DOHH2 (cell line): Measurements from ENCODE around the gene MSMB.
"Not testable (repeated sequence)": the region's sequence is repeated elsewhere in the genome, so short reads cannot be mapped to it uniquely, and the experiment has no call there.

Experiments
- H3F3A ChIP-seq: fragments of 200-600 bp; sonication (generic), shearing (Covaris generic); 2 replicates; pipeline ENCODE4 v1.6.0; 2016; ENCODE audit warnings: antibody characterized with exemption, mild to moderate bottlenecking; ENCODE audit not compliant: control insufficient read depth, insufficient read depth
- H3K27ac ChIP-seq: fragments of 200-600 bp; sonication (generic); 2 replicates; pipeline ENCODE4 v1.5.1; 2014; ENCODE audit warnings: low read depth, mild to moderate bottlenecking, low read length, moderate library complexity
- H3K27me3 ChIP-seq: fragments of 200-600 bp; sonication (generic); 2 replicates; pipeline ENCODE4 v1.6.1; 2014; ENCODE audit warnings: mild to moderate bottlenecking, low read length, mixed read lengths; ENCODE audit not compliant: control insufficient read depth
- H3K36me3 ChIP-seq: fragments of 200-600 bp; sonication (generic); 2 replicates; pipeline ENCODE4 v1.6.1; 2014; ENCODE audit warnings: mild to moderate bottlenecking, low read length, moderate library complexity, mixed read lengths; ENCODE audit not compliant: control insufficient read depth
- H3K4me1 ChIP-seq: fragments of 200-600 bp; sonication (generic); 2 replicates; pipeline ENCODE4 v1.6.1; 2014; ENCODE audit warnings: mild to moderate bottlenecking, low read length, mixed read lengths; ENCODE audit not compliant: control insufficient read depth
- H3K4me2 ChIP-seq: fragments of 200-600 bp; sonication (generic); 2 replicates; pipeline ENCODE4 v1.6.0; 2014; ENCODE audit warnings: mild to moderate bottlenecking, low read length, moderate library complexity
- H3K4me3 ChIP-seq: fragments of 200-600 bp; sonication (generic); 2 replicates; pipeline ENCODE4 v1.5.1; 2014; ENCODE audit warnings: mild to moderate bottlenecking, low read length, mixed read lengths
- H3K79me2 ChIP-seq: fragments of 200-600 bp; sonication (generic); 2 replicates; pipeline ENCODE4 v1.6.1; 2014; ENCODE audit warnings: mild to moderate bottlenecking, low read length, mixed read lengths; ENCODE audit not compliant: control insufficient read depth
- H3K9me2 ChIP-seq: fragments of 200-600 bp; sonication (generic); replicated peaks from 2 replicates; pipeline ENCODE4 v1.6.1; 2014; ENCODE audit warnings: mild to moderate bottlenecking, low read length, mixed read lengths; ENCODE audit not compliant: control insufficient read depth
- H3K9me3 ChIP-seq: fragments of 200-600 bp; sonication (generic); 2 replicates; pipeline ENCODE4 v1.6.1; 2014; ENCODE audit warnings: antibody characterized with exemption, low read length, mixed read lengths; ENCODE audit not compliant: control insufficient read depth, insufficient read depth
- H4K20me1 ChIP-seq: fragments of 200-600 bp; sonication (generic); 2 replicates; pipeline ENCODE4 v1.6.0; 2014; ENCODE audit warnings: low read depth, mild to moderate bottlenecking, antibody characterized with exemption, low read length, moderate library complexity; ENCODE audit not compliant: control insufficient read depth, insufficient read depth
- CTCF ChIP-seq: fragments of 200-600 bp; sonication (generic); IDR thresholded peaks from one replicate; pipeline ENCODE4 v1.5.1; 2014; ENCODE audit warnings: antibody characterized with exemption, mild to moderate bottlenecking, low read depth, low read length; ENCODE audit not compliant: poor library complexity, severe bottlenecking
- EZH2phosphoT487 ChIP-seq: fragments of 200-600 bp; sonication (generic); IDR thresholded peaks from 2 replicates; pipeline ENCODE4 v1.6.1; 2017; ENCODE audit warnings: borderline replicate concordance, mild to moderate bottlenecking, antibody characterized with exemption, low read length, moderate library complexity, mixed read lengths

MSMB gene

GRCh38 chr10:46050941-46051623, 5.0 kb upstream of the MSMB start:
- Histone ChIP-seq H3K4me1 (no peaks in the 10 kb centered on the region), H3K27me3 (peaks cover 11% of the 10 kb centered on the region; the same call in 1 of the 2 replicates), H4K20me1 (no peaks in the 10 kb centered on the region), H3K36me3 (no peaks in the 10 kb centered on the region), H3K79me2 (no peaks in the 10 kb centered on the region), H3K9me3 (no peaks in the 10 kb centered on the region), H3K4me3 (no peak overlapping the region), H3K27ac (no peak overlapping the region), H3K4me2 (no peak overlapping the region), H3F3A (no peaks in the 10 kb centered on the region), H3K9me2 (no peaks in the 10 kb centered on the region)
- TF ChIP-seq CTCF, result no peak
- TF ChIP-seq EZH2phosphoT487, result no peak

GRCh38 chr10:46049497-46049831, 3.4 kb upstream of the MSMB start:
- not testable (repeated sequence) for H3K4me1 ChIP-seq, H4K20me1 ChIP-seq, H3K9me3 ChIP-seq, H3K4me3 ChIP-seq, H3K36me3 ChIP-seq, H3K4me2 ChIP-seq, H3K9me2 ChIP-seq, H3K79me2 ChIP-seq, H3K27ac ChIP-seq, H3F3A ChIP-seq
- peaks cover 15% of the 10 kb centered on the region for H3K27me3 ChIP-seq

DNA sequence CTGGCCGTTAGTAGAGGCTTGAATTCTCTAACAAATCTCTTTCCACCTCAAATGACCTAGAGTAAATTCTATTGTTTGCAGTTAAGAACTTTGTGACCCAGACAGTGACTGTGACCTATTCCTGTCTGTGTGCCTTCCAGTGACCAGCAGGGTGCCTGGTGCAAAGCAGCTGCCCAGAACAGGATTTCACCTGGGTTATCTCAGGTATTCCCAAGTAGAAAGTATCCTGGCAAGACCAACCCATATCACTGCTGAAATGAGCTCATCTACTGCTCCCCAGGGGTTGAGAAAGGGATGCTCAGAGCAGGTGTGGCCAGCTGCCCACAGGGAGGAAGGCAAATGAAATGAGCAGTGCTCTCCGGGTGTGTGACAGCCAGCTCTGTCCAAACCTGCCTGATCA, 2.1 kb upstream of the MSMB start:
- Histone ChIP-seq H3K4me1 (no peaks in the 10 kb centered on the region), H3K27ac (no peak overlapping the region), H3K36me3 (no peaks in the 10 kb centered on the region), H3K27me3 (peaks cover 15% of the 10 kb centered on the region), H3K9me2 (no peaks in the 10 kb centered on the region), H3K79me2 (no peaks in the 10 kb centered on the region), H3K9me3 (no peaks in the 10 kb centered on the region), H4K20me1 (no peaks in the 10 kb centered on the region), H3K4me3 (no peak overlapping the region), H3K4me2 (no peak overlapping the region), H3F3A (no peaks in the 10 kb centered on the region)
- TF ChIP-seq CTCF (no peak), EZH2phosphoT487 (no peak)

- Histone ChIP-seq H3K27me3 (peaks cover 15% of the 10 kb centered on the region; the same call in 1 of the 2 replicates), H4K20me1 (no peaks in the 10 kb centered on the region), H3K79me2 (no peaks in the 10 kb centered on the region), H3K27ac (no peak overlapping the region), H3K9me3 (no peaks in the 10 kb centered on the region), H3K4me1 (no peaks in the 10 kb centered on the region), H3K36me3 (no peaks in the 10 kb centered on the region), H3K9me2 (no peaks in the 10 kb centered on the region), H3K4me2 (no peak overlapping the region), H3K4me3 (no peak overlapping the region), H3F3A (no peaks in the 10 kb centered on the region)
- no peak for TF ChIP-seq CTCF
- no peak for TF ChIP-seq EZH2phosphoT487
Observed at GRCh38 chr10:46042527-46042926, 3.5 kb downstream of the MSMB start.
